Activated CD8-positive, alpha-beta memory T cell treated with anti-CD3 and anti-CD28 coated beads, Interleukin-2, amount 50 U/mL, for 1 hour (primary cell): ENCODE data around the gene YEATS2.

ENCODE experiments used
- DNase-seq: peaks from one replicate; pipeline ENCODE4 v3.0.0-alpha.2; 2020; ENCODE audit errors: extremely low read depth

YEATS2 gene

DNA sequence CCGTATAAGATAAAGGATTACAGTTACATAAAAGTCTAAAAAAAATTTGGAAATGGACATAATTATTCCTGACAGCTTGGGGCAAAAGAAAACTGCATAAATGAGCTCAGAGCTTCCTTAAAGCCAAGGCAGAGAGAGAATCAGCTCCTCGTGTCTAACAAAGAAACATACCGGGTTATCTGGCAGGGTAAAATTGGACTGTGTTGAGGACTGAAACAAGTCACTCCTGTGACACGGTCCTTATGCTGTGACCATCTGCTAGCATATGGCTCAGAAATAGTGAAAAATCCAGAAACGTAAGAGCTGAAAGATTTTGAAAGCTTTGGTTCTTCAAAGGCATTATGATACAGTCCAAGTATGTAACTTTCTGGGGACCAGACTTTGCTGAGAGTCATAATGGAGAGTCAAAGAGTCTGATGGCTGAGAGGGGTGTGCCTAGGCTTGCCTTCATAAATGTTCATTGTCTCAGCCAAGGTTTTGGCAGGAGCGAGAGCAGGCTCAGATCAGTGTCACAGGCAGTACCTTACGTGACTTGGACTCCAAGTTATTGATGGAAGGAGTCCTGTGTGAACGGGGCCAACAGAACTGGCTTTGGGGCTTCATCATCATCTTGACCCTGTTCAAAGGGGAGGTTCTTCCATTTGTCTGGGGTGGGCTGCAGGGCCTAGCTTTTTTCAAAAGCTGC is 115.3 kb downstream of the YEATS2 start:
- no peak for DNase-seq

DNA sequence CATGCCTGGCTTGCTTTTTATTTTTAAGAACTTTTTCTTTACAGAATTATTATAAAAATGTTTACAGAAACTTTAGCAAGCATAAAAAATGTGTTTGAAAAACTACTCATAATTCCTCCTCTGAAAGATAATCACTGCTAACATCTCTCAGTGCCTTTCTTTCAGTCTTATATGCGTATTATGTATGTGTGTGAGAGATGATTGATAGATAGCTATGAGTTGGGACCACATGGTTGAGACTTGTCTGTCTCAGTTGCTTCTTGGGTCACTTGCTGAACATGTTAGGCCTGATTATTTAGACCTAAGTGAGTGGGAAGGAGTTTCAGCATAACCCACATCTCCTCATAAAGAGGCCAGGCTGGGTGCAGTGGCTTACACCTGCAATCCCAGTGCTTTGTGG is 116.6 kb downstream of the YEATS2 start:
- no peak for DNase-seq

- DNase-seq, result no peak
These were observed 118.0 kb downstream of the YEATS2 start for GRCh38 chr3:183815563-183815940.

DNA sequence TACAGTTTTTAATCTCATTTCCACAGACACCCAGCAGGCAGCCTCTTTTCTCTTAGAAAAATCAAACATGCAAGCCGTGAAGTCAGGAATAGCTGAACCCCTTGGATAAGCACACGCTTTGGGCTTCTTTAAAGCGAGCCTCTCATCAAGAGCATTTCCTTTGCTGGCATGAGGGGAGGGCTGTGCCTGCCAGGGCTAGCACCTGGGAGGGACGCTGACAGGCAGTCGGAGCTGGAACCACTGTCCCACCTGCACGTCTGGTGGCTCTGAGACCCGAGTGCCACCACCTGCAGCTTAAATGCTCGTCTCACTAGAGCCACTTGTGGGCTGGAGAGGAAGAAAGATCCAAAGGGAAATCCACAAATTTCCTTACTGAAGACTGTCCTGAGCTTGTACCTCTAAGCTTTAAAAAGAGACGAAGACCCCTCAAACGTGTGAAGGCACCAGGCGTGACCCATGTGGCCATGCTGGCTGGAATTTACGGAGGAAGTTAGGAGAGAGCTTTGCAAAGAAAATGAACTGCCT is 118.4 kb downstream of the YEATS2 start:
- no peak for DNase-seq

- DNase-seq, result no peak
These were observed 119.3 kb downstream of the YEATS2 start for GRCh38 chr3:183816681-183817510.

DNA sequence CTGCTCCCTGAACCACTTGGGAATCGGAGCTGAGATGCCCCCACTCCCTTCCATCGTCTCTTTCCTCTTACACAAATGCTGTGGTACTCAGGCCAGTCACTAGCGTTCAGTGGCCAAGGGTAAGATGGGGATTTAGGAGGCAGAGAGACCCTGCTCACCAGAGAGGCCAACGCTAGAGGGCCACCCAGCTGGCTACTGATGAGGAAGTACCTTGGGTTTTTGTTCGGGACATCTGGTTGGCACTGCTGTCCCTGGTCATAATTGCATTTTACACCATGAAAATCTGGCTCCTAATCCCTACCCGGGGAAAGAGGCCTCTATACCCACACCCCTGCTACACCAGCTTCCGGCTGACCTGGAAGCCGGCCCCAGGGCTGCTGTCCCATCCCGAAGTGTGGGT is 120.0 kb downstream of the YEATS2 start:
- no peak for DNase-seq

- no peak for DNase-seq
These were observed 120.5 kb downstream of the YEATS2 start for GRCh38 chr3:183818041-183818620.

- no peak for DNase-seq
These were observed 121.4 kb downstream of the YEATS2 start for GRCh38 chr3:183818706-183819624.

- DNase-seq, result no peak
These were observed 122.2 kb downstream of the YEATS2 start for GRCh38 chr3:183819831-183820230.

- DNase-seq, result no peak
These were observed 125.0 kb downstream of the YEATS2 start for GRCh38 chr3:183822631-183823030.

DNA sequence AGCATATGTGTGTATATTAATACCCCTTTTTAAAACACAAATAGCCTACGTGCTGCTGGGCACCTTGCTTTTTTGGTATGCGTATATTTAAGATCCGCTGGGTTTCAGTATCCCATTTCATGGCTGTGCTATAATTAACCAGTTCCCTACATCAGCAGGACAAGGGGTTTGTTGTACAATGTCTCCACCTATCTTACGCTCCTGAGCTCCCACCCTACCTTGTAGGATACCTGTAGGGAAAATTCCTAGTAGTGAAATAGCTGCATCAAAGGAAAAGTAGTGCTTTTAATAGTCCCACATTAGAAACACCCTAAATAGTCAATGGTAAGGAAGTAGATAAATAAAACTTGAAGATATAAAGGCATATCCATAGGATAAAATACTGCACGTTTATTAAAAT is 126.4 kb downstream of the YEATS2 start:
- DNase-seq, result no peak

DNA sequence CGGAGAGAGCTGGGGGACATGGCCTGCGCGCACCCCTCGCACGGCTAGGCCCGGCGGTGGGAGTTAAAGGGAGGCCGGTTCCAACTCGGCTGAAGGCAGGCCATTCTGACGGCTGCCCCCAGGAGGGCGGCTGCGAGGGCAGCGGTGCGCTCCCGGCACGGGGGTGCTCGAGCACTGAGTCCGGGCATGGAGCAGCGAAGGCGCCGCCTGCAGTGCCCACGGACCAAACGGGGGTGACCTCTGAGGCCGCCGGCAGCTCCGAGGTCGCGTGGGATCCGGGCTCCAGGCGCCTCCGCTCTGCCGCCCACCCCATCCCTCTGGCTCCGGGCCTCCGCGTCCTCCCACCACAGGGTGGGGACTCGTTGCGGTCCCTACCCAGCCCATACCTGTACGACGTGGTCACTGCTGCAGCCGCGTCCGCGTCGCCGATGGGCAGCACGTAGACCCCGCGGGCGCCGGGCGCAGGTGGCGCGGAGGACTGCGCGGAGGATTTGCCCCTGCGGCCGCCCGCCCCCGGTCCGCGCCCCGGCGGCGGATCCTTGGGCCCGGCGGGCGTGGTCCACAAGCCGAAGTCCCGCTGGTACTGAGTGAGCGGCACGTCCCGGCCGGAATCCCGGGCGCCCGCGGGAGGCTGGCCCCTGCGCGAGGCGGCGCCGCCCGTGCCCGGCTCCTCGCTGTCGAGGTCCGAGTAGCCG is 127.3 kb downstream of the YEATS2 start:
- no peak for DNase-seq

- DNase-seq, result no peak
These were observed 128.0 kb downstream of the YEATS2 start, which contains the start of gene MAP6D1 for GRCh38 chr3:183825456-183826161. TSS of gene MAP6D1 (minus strand) at chr3:183825577. CDS start at chr3:183825547, 30 bp downstream.

DNA sequence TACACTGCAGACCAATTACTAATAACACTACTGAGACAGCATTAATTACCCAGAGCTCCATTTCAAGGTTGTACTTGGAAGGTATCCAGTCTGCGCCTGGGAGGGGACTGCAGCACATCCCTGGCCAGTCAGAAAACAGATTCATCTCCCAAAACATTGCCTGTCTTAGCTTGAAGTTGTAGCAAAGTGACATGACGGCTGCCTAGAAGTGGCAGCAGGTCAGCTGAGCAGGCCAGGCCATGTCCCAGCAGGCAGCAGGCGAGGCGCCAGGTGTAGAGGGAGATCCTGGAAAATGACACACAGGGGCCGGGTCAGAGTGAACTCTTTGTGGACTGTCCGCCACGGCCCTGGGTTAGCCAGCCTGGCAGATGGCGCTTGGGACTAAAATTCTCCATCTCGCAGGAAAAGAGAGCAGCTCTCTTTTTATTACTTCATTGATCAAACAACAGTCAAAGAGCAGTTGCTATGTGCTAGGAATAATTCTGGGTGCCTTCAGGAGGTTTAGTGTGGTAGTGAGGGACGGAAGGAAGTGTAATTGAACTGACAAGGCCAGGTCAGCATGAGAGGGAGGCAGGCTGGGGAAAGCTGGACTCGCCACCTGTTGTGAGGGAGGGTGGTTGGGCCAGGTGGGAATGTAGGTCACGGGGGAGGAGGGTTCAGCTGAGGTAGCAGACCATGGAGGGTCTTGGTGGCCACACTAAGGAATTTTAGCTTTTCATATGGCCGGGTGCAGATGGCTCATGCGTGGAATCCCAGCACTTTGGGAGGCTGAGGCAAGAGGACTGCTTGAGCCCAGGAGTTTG is 129.1 kb downstream of the YEATS2 start:
- DNase-seq, result no peak

DNA sequence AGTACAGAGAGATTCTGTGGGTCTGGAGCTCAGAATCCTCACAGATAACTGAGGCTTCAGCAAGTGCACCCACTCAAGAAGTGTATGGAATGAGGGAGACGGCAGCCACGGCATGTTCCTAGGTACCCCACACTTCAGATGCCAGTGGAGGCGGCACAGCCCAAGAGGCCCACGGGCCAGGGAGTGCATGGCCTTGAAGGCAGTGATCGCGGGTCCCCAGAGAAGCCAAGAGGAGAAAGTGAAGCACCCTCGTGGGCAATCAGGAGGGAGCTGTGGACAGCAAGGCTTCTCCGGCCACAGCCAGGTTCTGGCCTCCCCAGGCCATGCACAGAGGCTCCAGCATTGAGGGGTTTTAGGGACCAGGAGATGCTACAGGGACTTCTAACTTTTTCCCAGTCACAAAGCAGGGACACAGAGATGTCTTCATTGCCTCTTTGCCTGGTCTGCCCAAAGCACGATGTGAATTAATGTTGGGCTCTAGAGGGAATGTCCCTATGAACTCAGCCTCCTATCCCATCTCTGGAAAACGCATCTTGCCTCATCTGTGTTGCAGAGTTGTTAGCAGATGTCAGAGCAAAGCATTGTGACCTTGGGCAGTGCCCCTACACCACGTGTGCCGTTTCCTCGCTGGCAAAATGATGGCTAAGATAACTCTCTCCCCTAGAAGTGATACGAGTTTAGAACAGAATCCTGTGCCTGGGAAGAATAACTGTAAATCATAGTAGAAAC is 130.4 kb downstream of the YEATS2 start:
- no peak for DNase-seq

GRCh38 chr3:183828538-183828870 is 130.9 kb downstream of the YEATS2 start:
- no peak for DNase-seq

- no peak for DNase-seq
These were observed 131.9 kb downstream of the YEATS2 start for GRCh38 chr3:183829466-183829865.

GRCh38 chr3:183830187-183830586 is 132.6 kb downstream of the YEATS2 start:
- no peak for DNase-seq

GRCh38 chr3:183833516-183833915 is 135.9 kb downstream of the YEATS2 start:
- no peak for DNase-seq
